Erythroblast (primary cell): ENCODE results near the gene PON3.

Source experiments
- GATA1 ChIP-seq: IDR thresholded peaks from 2 replicates; pipeline ENCODE4 v1.6.1; 2011; ENCODE audit warnings: low read depth, mild to moderate bottlenecking, control low read depth, low read length, moderate library complexity
- POLR2A ChIP-seq: IDR thresholded peaks from 2 replicates; pipeline ENCODE4 v1.6.1; 2011; ENCODE audit warnings: mild to moderate bottlenecking, low read length

GRCh38 chr7:95338832-95339231 lies 57.3 kb downstream of the PON3 start:
- TF ChIP-seq POLR2A (no peak), GATA1 (no peak)
